Karpas-422 (cell line): ENCODE measurements around the gene ZBTB45. TPM values are rescaled to one million over a fixed set of nuclear protein-coding genes. Genes with fewer than 3 reads are reported as not detected.
A peak's percentile ranks its signal among the peaks of the same experiment; 100 is the strongest.

Source experiments
- DNase-seq: peaks from one replicate; pipeline ENCODE4 v3.0.0-alpha.2; 2015
- H2AFZ ChIP-seq: fragments of 200-600 bp; sonication (generic); 2 replicates; pipeline ENCODE4 v1.6.1; 2014; ENCODE audit warnings: antibody characterized with exemption, low read length, mixed read lengths
- H3K27ac ChIP-seq: fragments of 200-600 bp; sonication (generic); 2 replicates; pipeline ENCODE4 v1.5.1; 2014; ENCODE audit warnings: mild to moderate bottlenecking, low read length, moderate library complexity
- H3K27me3 ChIP-seq: fragments of 200-600 bp; sonication (generic); 2 replicates; pipeline ENCODE4 v1.6.1; 2014; ENCODE audit warnings: low read length, mixed read lengths
- H3K36me3 ChIP-seq: fragments of 200-600 bp; sonication (generic); 2 replicates; pipeline ENCODE4 v1.6.1; 2014; ENCODE audit warnings: low read length, mixed read lengths; ENCODE audit not compliant: insufficient read depth
- H3K4me1 ChIP-seq: fragments of 200-600 bp; sonication (generic); 2 replicates; pipeline ENCODE4 v1.6.1; 2014; ENCODE audit warnings: mild to moderate bottlenecking, low read length, mixed read lengths
- H3K4me2 ChIP-seq: fragments of 200-600 bp; sonication (generic); 2 replicates; pipeline ENCODE4 v1.6.1; 2014; ENCODE audit warnings: low read length, low read depth, mild to moderate bottlenecking; ENCODE audit not compliant: poor library complexity, severe bottlenecking
- H3K4me3 ChIP-seq: fragments of 200-600 bp; sonication (generic); 2 replicates; pipeline ENCODE4 v1.5.1; 2014; ENCODE audit warnings: mild to moderate bottlenecking, antibody characterized with exemption, low read length, mixed read lengths
- H3K79me2 ChIP-seq: fragments of 200-600 bp; sonication (generic); 2 replicates; pipeline ENCODE4 v1.6.1; 2014; ENCODE audit warnings: mild to moderate bottlenecking, low read length, mixed read lengths
- H3K9ac ChIP-seq: fragments of 200-600 bp; sonication (generic); 2 replicates; pipeline ENCODE4 v1.6.0; 2014; ENCODE audit warnings: low read length
- H3K9me2 ChIP-seq: fragments of 200-600 bp; sonication (generic), shearing (Covaris generic); replicated peaks from 2 replicates; pipeline ENCODE4 v1.6.0; 2014; ENCODE audit warnings: mild to moderate bottlenecking, low read length, moderate library complexity; ENCODE audit not compliant: insufficient read depth
- H3K9me3 ChIP-seq: fragments of 300-700, 200-600 bp; sonication (generic); 2 replicates; pipeline ENCODE4 v1.6.1; 2014; ENCODE audit warnings: low read length, mixed read lengths
- H4K20me1 ChIP-seq: fragments of 200-600 bp; sonication (generic); 2 replicates; pipeline ENCODE4 v1.6.1; 2014; ENCODE audit warnings: mild to moderate bottlenecking, antibody characterized with exemption, low read length, low read depth; ENCODE audit not compliant: insufficient read depth
- total RNA-seq: library from RNA; depleted of rRNA; stranded (reverse); fragments of >200 nt; shearing (Covaris generic); gene quantifications from 2 replicates; pipeline ENCODE4 v1.2.3, GENCODE V29; 2014; ENCODE audit warnings: low replicate concordance

ZBTB45 gene
- total RNA-seq, 1 experiment from 2014 or later: 2.0 TPM

- DNase-seq: peak; percentile 39
- Histone ChIP-seq H4K20me1 (no peaks in the 10 kb centered on the region), H2AFZ (no peak overlapping the region), H3K4me1 (peaks cover 34% of the 10 kb centered on the region), H3K9me2 (no peaks in the 10 kb centered on the region), H3K27ac (no peak overlapping the region), H3K9me3 (no peaks in the 10 kb centered on the region), H3K4me2 (peak overlapping the region; percentile 90), H3K79me2 (peaks cover 21% of the 10 kb centered on the region), H3K36me3 (no peaks in the 10 kb centered on the region), H3K4me3 (no peak overlapping the region), H3K27me3 (no peaks in the 10 kb centered on the region), H3K9ac (peak overlapping the region; percentile 97; the same call in 1 of the 2 replicates)
These were observed 3.3 kb downstream of the ZBTB45 start for GRCh38 chr19:58516246-58516836.

GRCh38 chr19:58515259-58515658 lies 4.4 kb downstream of the ZBTB45 start:
- H3K27me3 ChIP-seq: no peaks in the 10 kb centered on the region
- H3K27ac ChIP-seq: peak overlapping the region; percentile 62
- peaks cover 21% of the 10 kb centered on the region for H3K79me2 ChIP-seq
- H3K4me2 ChIP-seq: peak overlapping the region; percentile 90
- H4K20me1 ChIP-seq: no peaks in the 10 kb centered on the region
- H3K9me3 ChIP-seq: no peaks in the 10 kb centered on the region
- no peak overlapping the region for H2AFZ ChIP-seq
- H3K4me1 ChIP-seq: peaks cover 31% of the 10 kb centered on the region
- no peaks in the 10 kb centered on the region for H3K36me3 ChIP-seq
- DNase-seq: peak; percentile 63
- no peaks in the 10 kb centered on the region for H3K9me2 ChIP-seq
- peak overlapping the region; percentile 97 for H3K9ac ChIP-seq
- peak overlapping the region; percentile 88; the same call in 1 of the 2 replicates for H3K4me3 ChIP-seq

GRCh38 chr19:58514564-58515022 lies 5.0 kb downstream of the ZBTB45 start:
- Histone ChIP-seq H3K4me3 (peak overlapping the region; percentile 88), H4K20me1 (no peaks in the 10 kb centered on the region), H3K79me2 (peaks cover 21% of the 10 kb centered on the region), H2AFZ (no peak overlapping the region), H3K27me3 (no peaks in the 10 kb centered on the region), H3K9ac (peak overlapping the region; percentile 97), H3K9me3 (no peaks in the 10 kb centered on the region), H3K36me3 (no peaks in the 10 kb centered on the region), H3K4me2 (peak overlapping the region; percentile 90), H3K27ac (peak overlapping the region; percentile 73), H3K4me1 (peaks cover 30% of the 10 kb centered on the region), H3K9me2 (no peaks in the 10 kb centered on the region)
- peak; percentile 58 for DNase-seq

- H2AFZ ChIP-seq: peak overlapping the region; percentile 51; the same call in 1 of the 2 replicates
- H3K79me2 ChIP-seq: peaks cover 21% of the 10 kb centered on the region
These were observed 5.7 kb downstream of the ZBTB45 start for GRCh38 chr19:58513694-58514563.

GRCh38 chr19:58513213-58513693 lies 6.4 kb downstream of the ZBTB45 start:
- H3K4me1 ChIP-seq: peaks cover 25% of the 10 kb centered on the region
- H3K4me3 ChIP-seq: peak overlapping the region; percentile 88; the same call in 1 of the 2 replicates
- H3K4me2 ChIP-seq: peak overlapping the region; percentile 90
- H4K20me1 ChIP-seq: no peaks in the 10 kb centered on the region
- peak overlapping the region; percentile 97 for H3K9ac ChIP-seq
- H3K36me3 ChIP-seq: no peaks in the 10 kb centered on the region
- no peak overlapping the region for H3K27ac ChIP-seq
- peaks cover 21% of the 10 kb centered on the region for H3K79me2 ChIP-seq
- no peaks in the 10 kb centered on the region for H3K27me3 ChIP-seq
- H3K9me2 ChIP-seq: no peaks in the 10 kb centered on the region
- no peaks in the 10 kb centered on the region for H3K9me3 ChIP-seq
- no peak overlapping the region; the same call in 1 of the 2 replicates for H2AFZ ChIP-seq
- no peak for DNase-seq

More at GRCh38 chr19:58513694-58514563, 5.7 kb downstream of the ZBTB45 start:
- H3K9ac ChIP-seq: peak overlapping the region; percentile 97
- H3K4me3 ChIP-seq: peak overlapping the region; percentile 88
- peak overlapping the region; percentile 90 for H3K4me2 ChIP-seq
- H3K27ac ChIP-seq: peak overlapping the region; percentile 73
- no peaks in the 10 kb centered on the region for H3K36me3 ChIP-seq
- no peaks in the 10 kb centered on the region for H3K27me3 ChIP-seq
- H3K9me2 ChIP-seq: no peaks in the 10 kb centered on the region
- no peaks in the 10 kb centered on the region for H4K20me1 ChIP-seq
- H3K4me1 ChIP-seq: peaks cover 30% of the 10 kb centered on the region
- DNase-seq: peak; percentile 100
- no peaks in the 10 kb centered on the region for H3K9me3 ChIP-seq

DNA sequence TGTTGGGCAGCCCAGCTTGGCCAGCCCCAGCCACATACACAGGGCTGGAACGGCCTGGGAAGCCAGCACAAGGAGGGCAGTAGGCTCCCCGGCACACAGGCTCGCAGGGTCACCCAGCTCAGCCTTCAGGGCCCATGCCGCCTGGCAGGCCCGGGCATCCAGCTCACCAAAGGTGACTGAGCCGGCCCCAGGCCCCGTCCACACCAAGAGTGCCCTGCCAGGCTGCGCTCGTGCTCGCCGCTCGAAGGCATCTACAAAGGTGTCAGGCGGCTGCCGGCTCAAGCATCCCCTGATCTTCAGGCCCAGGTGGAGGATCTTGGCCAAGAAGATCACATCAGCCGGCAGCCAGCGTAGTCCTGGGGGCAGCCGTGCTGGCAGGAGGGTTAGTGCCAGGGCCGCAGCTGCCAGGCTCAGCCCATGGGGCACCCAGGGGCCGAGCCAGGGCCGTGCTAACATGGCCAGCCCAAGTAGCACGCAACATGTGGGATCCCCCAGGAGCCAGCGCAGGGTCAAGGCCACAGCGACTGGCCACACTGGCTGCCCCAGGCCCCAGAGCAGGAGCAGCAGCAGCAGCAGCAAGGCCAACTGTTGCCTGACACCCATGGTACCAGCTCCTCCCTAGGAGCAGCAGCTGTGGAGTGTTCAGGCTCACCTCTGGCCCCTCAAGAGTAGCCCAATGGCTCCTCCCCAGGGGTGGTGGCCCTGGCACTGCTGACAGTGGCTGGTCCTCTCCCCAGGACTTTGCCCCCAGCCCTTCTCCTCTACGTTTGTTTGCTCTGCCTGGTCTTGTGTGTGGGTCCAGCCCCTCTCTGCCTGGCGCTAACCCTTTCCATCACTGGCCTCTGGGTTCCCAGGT lies 8.0 kb downstream of the ZBTB45 start, which contains the start of gene SLC27A5:
Gene SLC27A5 (minus strand): TSS at position 640 of the 856 bp plus-strand sequence. CDS start 37 bp downstream, at position 603.
- no peak within 1 kb of the TSS for H2AFZ ChIP-seq
- H3K9ac ChIP-seq: no peak within 1 kb of the TSS
- H3K4me3 ChIP-seq: no peak within 1 kb of the TSS
- no peak within 1 kb of the TSS for H3K27ac ChIP-seq
- H3K9me3 ChIP-seq: peaks cover 4% of the 10 kb centered on the region; the same call in 1 of the 2 replicates
- peaks cover 22% of the 10 kb centered on the region for H3K4me1 ChIP-seq
- DNase-seq: no peak
- H4K20me1 ChIP-seq: no peaks in the 10 kb centered on the region
- H3K9me2 ChIP-seq: no peaks in the 10 kb centered on the region
- peaks cover 21% of the 10 kb centered on the region for H3K79me2 ChIP-seq
- H3K27me3 ChIP-seq: no peaks in the 10 kb centered on the region
- no peaks in the 10 kb centered on the region for H3K36me3 ChIP-seq
- no peak within 1 kb of the TSS for H3K4me2 ChIP-seq

DNA sequence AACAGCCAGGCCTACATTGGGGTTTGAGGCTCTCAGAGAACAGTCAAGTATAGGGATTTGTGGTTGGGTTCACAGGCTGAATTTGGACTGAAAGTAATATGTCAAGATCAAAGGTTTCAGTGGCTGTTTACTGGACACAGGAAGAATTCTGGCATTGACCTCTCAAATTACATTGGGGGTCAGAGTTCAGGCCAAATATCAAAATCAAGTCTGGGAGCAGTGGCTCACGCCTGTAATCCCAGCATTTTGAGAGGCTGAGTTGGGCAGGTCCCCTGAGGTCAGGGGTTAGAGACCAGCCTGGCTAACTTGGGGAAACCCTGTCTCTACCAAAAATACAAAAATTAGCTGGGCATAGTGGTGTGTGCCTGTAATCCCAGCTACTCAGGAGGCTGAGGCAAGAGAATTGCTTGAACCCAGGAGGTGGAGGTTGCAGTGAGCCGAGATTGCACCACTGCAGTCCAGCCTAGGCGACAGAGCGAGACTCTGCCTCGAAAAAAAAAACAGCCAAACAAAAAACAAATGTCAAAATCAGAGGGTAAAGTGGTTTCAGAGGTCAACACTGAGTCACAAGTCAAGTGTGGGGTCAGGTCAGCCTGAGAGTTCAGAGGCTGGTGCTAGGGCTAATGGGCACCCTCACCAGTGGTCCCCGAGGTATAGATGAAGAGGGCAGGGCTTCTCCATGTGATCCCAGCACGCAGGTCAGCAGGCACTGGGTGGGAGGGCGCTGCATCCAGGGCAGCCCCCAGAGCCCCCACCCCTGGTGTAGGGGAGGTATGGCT lies 9.3 kb downstream of the ZBTB45 start:
- Histone ChIP-seq H3K4me1 (peaks cover 14% of the 10 kb centered on the region), H3K9me2 (no peaks in the 10 kb centered on the region), H3K9me3 (peaks cover 4% of the 10 kb centered on the region; the same call in 1 of the 2 replicates), H3K4me2 (no peak overlapping the region), H2AFZ (no peak overlapping the region), H3K4me3 (no peak overlapping the region), H4K20me1 (no peaks in the 10 kb centered on the region), H3K9ac (no peak overlapping the region), H3K27ac (no peak overlapping the region), H3K79me2 (peaks cover 11% of the 10 kb centered on the region), H3K27me3 (no peaks in the 10 kb centered on the region), H3K36me3 (no peaks in the 10 kb centered on the region)
- no peak for DNase-seq
